Thymus (tissue), 11 donors: Measurements from ENCODE around the gene LIPJ. TPM values are rescaled to one million over a fixed set of nuclear protein-coding genes. Genes with fewer than 3 reads are reported as not detected.

Source experiments
- DNase-seq, 9 donors: peaks; one replicate each; pipeline ENCODE4 v3.0.0-alpha.2; 2013; ENCODE audit warnings: low spot score in 9 of 9, low read depth in 6 of 9, missing footprints in 1 of 9
- H3K27ac ChIP-seq, 2 donors: one replicate each; pipeline ENCODE4 v1.5.1; 2013; ENCODE audit warnings: control low read depth in 1 of 2, low read depth in 1 of 2, low read length in 1 of 2, mild to moderate bottlenecking in 1 of 2, moderate library complexity in 1 of 2
- H3K27me3 ChIP-seq, 2 donors: one replicate each; pipeline ENCODE4 v1.5.1; 2013; ENCODE audit warnings: low read length in 1 of 2; ENCODE audit not compliant: control insufficient read depth in 2 of 2, insufficient read depth in 1 of 2
- H3K36me3 ChIP-seq, 2 donors: one replicate each; pipeline ENCODE4 v1.5.1; 2013; ENCODE audit warnings: low read length in 1 of 2, mild to moderate bottlenecking in 1 of 2, moderate library complexity in 1 of 2; ENCODE audit not compliant: control insufficient read depth in 2 of 2, insufficient read depth in 2 of 2
- H3K4me1 ChIP-seq, 2 donors: one replicate each; pipeline ENCODE4 v1.5.1; 2013; ENCODE audit warnings: low read length in 2 of 2; ENCODE audit not compliant: control insufficient read depth in 2 of 2, insufficient read depth in 2 of 2
- H3K4me3 ChIP-seq, 2 donors: one replicate each; pipeline ENCODE4 v1.5.1; 2013; ENCODE audit warnings: low read length in 2 of 2, control low read depth in 1 of 2, mild to moderate bottlenecking in 1 of 2
- H3K9me3 ChIP-seq, 2 donors: one replicate each; pipeline ENCODE4 v1.5.1; 2013; ENCODE audit warnings: low read length in 1 of 2, mild to moderate bottlenecking in 1 of 2; ENCODE audit not compliant: control insufficient read depth in 2 of 2, insufficient read depth in 1 of 2
- WGBS: extraction: QIAGEN DNeasy Blood & Tissue Kit; methylation state at CpG from one replicate; pipeline ENCODE4 v1.1.7; 2013; 5-methylcytosine and 5-hydroxymethylcytosine counted together
- polyA plus RNA-seq: library from polyadenylated mRNA; stranded (reverse); fragments of 200-250 nt; gene quantifications from one replicate; pipeline ENCODE4 v1.2.3, GENCODE V29; 2013
- total RNA-seq: library from RNA; stranded (reverse); fragments of 120-200 nt; gene quantifications from one replicate; pipeline ENCODE4 v1.2.4, GENCODE V29; 2013
- donor health status: healthy.

LIPJ gene
- total and polyA plus RNA-seq, 2 donors = 0.42 to 0.66 TPM

DNA sequence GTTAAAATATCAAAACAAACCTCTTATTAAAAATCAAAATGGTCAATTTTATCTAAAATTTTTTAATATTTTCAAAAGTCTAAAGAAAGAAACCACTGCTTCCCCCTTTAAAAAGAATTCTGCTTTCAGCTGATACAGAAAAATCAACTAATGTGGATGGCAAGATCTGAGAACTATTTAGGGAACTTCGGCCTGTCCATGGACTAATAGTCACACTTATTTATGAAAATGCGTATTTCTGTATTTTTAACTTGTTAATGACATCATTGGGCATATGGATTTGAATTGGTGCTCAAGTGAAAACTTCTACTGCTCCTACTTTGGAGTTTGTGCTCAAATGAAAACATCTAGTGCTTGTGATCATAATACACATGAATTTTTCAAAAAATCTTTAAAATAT lies 35.3 kb upstream of the LIPJ start:
- no peak for DNase-seq
- 92% methylated on average over 2 of the region's 2 CpGs for WGBS
- Histone ChIP-seq H3K27me3 (no peaks in the 10 kb centered on the region), H3K9me3 (no peaks in the 10 kb centered on the region), H3K4me3 (no peak overlapping the region), H3K27ac (no peak overlapping the region), H3K4me1 (peaks cover 0 to 5% of the 10 kb centered on the region in 2 donors), H3K36me3 (no peaks in the 10 kb centered on the region)

DNA sequence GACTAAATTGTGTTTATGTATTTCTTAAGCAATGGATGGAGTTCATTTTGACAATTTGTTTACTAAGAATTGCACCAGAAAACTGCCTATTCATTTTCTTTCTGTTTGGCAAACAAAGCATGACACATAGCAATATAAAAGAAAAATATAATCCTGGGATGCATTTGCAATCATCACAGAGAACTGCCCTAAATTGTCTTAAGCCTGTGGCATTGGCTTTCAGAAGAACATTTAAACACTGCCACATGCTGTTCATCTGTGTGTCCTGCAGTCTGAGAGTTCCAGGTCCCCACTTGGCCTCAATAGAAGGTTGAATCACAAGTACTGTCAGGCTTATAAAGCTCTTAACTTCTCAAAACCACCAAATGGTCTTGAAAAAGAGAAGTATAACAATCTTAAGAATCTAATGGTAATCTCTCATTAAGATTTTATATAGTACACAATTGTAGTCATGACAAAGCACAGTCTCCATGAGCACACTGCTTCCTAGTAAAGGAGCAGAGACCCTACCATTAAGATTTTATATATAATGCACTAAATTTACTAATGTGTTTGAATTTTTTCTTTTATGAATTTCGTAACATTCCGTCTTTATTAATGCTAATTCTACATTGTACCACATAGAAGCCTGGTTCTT lies 33.3 kb upstream of the LIPJ start:
- Histone ChIP-seq H3K27me3 (no peaks in the 10 kb centered on the region), H3K4me3 (no peak overlapping the region), H3K4me1 (peaks cover 0 to 5% of the 10 kb centered on the region in 2 donors), H3K27ac (no peak overlapping the region), H3K36me3 (no peaks in the 10 kb centered on the region), H3K9me3 (no peaks in the 10 kb centered on the region)
- DNase-seq = peak in 8 of 9 donors; percentile 27 to 84 (median 58)
- 96% methylated on average over 2 of the region's 2 CpGs for whole genome bisulfite sequencing

DNA sequence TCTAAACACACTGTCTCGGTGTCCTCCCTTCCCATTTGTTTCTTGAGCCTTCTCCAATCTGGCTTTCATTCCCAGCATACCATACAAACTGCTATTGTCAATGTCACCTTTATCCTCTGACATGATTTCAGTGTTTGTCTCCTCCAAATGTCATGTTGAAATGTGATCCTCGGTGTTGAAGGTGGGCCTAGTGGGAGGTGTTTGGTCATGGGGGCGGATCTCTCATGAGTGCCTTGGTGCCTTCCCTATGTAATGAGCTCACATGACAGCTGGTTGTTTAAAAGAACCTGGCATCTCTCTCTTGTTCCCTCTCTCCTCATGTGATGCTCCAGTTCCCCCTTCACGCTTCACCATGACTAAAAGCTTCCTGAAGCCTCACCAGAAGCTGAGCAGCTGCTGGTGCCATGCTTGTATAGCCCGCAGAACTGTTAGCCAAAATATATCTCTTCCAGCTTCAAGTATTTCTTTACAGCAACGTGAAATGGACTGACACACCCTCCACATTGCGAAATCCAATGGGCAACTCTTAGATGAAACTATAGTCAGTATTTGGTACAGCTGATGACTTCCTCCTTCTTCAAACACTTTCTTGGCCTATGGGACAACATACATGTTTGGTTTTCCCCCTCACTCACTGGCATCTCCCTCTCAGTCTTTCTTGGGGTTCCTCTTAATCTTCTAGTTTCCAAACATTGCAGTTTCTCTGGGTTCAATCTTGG lies 31.2 kb upstream of the LIPJ start:
- Histone ChIP-seq H3K4me3 (no peak overlapping the region), H3K27me3 (no peaks in the 10 kb centered on the region), H3K4me1 (peaks cover 0 to 5% of the 10 kb centered on the region in 2 donors), H3K9me3 (no peaks in the 10 kb centered on the region), H3K36me3 (no peaks in the 10 kb centered on the region), H3K27ac (no peak overlapping the region)
- DNase-seq = no peak
- 97% methylated on average over 7 of the region's 7 CpGs for WGBS

DNA sequence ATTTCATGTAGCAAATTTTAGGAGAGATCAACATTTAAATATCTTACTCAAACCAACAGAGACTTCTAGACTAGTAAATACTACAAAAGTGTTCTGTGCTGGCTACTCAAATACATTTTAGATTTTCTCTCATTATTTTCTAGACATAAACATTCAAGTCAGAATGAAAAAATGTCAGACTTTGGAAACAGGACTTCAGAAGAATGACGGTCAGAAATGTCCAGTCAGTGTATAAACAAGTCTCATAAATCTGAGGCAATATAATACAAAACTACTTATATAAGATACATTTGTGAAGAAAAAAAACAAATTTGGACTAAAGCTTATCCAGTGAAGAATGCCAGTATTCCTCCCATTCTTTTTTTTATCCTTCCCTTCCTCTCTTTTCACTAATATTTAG lies 29.3 kb upstream of the LIPJ start:
- no peaks in the 10 kb centered on the region for H3K9me3 ChIP-seq
- no peak overlapping the region for H3K4me3 ChIP-seq
- no peaks in the 10 kb centered on the region for H3K36me3 ChIP-seq
- 99% methylated on average over 1 of the region's 1 CpG for WGBS
- no peak overlapping the region for H3K27ac ChIP-seq
- no peaks in the 10 kb centered on the region for H3K27me3 ChIP-seq
- peaks cover 0 to under 1% of the 10 kb centered on the region in 2 donors for H3K4me1 ChIP-seq
- no peak for DNase-seq

DNA sequence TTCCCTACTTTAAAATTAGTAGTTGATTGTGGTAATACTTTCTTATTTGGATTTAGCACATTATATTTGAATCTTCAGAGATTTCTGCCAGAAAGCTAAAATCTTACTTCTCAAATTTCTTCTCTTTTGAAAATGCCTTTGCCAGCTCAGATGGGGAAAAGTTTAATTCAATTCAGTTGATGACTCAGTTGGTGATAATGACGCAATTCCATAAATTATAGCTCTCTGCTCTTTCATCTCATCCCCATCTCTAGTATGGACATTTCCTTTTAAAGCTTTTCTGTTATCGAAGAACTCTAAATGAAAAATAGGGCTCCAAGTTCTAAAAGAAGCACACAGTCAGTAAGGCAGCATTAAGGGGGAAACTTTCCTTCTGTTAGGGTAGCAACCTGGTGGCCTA lies 28.9 kb upstream of the LIPJ start:
- Histone ChIP-seq H3K9me3 (no peaks in the 10 kb centered on the region), H3K27ac (no peak overlapping the region), H3K27me3 (no peaks in the 10 kb centered on the region), H3K4me3 (no peak overlapping the region), H3K36me3 (no peaks in the 10 kb centered on the region), H3K4me1 (no peaks in the 10 kb centered on the region)
- WGBS = 96% methylated on average over 2 of the region's 2 CpGs
- no peak for DNase-seq

DNA sequence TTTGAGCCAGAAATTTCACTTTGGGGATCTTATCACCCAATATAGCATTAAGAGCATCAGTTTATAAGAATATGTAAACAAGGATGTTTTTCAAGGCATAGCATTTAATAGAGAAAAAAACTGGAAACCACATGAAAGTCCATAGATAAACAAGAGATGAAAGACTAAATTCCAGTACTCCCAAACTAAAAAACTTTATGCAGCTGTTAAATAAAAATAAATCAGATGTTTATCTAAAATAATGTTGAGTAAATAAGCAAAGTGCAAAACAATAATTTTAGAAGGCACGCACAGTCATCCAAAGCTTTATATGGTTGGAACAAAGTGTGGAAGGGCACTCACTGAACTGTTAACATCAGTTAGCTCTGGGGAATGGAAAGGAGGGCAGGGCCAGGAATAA lies 24.4 kb upstream of the LIPJ start:
- Histone ChIP-seq H3K4me3 (no peak overlapping the region), H3K27me3 (no peaks in the 10 kb centered on the region), H3K4me1 (no peaks in the 10 kb centered on the region), H3K36me3 (no peaks in the 10 kb centered on the region), H3K27ac (no peak overlapping the region), H3K9me3 (no peaks in the 10 kb centered on the region)
- no peak for DNase-seq
- 92% methylated on average over 1 of the region's 1 CpG for WGBS

DNA sequence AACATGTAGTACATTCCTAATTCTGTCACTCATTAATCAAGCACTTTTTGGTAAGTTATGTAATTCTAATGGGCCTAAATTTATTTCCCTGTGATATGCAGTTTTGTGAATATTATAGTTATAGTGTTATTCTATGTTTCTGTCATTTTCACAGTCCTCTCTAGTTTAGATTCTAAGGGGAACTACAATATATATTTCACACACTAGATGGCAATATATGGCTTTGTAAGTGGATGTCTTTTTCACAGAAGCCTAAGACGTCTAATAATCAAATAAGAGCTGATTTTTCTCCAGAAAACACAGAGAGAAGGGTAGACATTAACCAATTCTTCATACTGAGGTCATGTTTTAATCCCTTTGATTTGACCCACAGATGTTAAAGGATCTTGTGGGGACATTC lies 21.5 kb upstream of the LIPJ start:
- WGBS = 4% methylated on average over 1 of the region's 1 CpG
- H3K27me3 ChIP-seq = no peaks in the 10 kb centered on the region
- DNase-seq = peak in 2 of 9 donors; percentile 20 to 58
- no peaks in the 10 kb centered on the region for H3K36me3 ChIP-seq
- H3K4me3 ChIP-seq = no peak overlapping the region
- no peaks in the 10 kb centered on the region for H3K9me3 ChIP-seq
- no peak overlapping the region for H3K27ac ChIP-seq
- no peaks in the 10 kb centered on the region for H3K4me1 ChIP-seq

DNA sequence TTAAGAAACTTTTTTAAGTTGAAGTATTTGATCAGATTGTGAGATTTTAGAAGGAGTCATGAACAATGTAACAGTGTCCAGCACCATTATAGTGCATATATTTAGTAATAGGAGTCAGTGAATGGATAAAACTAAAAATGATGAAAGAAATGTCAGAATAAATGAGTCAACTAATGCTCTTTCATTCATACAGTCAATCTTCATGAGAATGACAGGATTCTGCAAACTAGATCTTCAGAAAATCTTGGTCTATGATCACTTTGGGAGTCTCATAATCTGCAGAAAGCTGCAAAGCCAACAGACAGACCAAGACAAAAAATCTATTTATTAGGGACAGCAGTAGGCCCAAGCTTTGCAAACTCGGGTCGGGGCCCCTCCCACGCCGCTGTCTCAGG lies 4.2 kb upstream of the LIPJ start:
- H3K27me3 ChIP-seq = no peaks in the 10 kb centered on the region
- peak overlapping the region; percentile 85 to 87 for H3K27ac ChIP-seq
- no peaks in the 10 kb centered on the region for H3K9me3 ChIP-seq
- peaks cover 0 to 5% of the 10 kb centered on the region in 2 donors for H3K4me1 ChIP-seq
- no peaks in the 10 kb centered on the region for H3K36me3 ChIP-seq
- no peak for DNase-seq
- peak overlapping the region; percentile 78 to 90 for H3K4me3 ChIP-seq
- 8% methylated on average over 4 of the region's 4 CpGs for WGBS

DNA sequence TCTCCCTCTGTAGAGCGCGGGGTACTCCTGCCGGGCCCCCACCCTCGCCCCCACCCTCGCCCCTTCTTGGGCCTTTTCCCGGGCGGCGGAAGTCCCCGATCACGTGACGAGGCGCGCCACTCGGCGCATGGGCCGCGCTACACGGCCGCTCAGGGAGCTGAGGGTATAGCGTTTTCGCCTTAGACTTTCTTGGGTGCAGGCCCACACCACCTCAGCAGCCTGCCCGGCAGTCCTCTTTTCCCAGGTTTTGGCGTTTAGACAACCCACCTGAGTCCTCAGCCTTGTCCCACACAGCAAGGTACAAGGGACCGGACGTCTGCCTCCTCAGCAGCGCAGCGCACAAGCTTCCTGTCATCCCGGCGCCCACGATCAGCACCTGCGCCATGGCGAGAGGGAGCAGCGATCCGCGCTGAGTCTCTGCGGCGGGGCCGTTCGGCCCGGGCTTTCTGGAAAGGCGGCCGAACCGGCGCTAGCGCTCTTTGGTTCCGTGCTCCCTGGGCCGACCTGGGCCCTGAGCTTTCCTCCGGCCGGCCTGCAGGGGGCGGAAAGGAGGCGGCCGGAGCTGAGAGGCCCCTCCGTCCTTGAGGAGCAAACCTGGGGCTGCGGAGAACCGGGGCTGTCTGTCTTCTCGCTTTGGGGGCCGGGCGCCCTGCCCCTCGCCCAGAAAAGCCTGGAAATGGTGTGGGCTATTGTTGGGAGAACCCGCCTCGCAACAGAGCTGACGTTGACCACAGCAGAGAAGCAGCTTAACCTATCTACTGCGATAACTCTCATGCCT lies 3.6 kb upstream of the LIPJ start, which contains the start of gene RNLS:
Gene RNLS, minus strand, starts transcription at position 513 of the 778 bp plus-strand sequence.
- DNase-seq = peak; percentile 51 to 88 (median 71)
- Histone ChIP-seq H3K4me3 (peak within 1 kb of the TSS; percentile 78 to 90), H3K36me3 (no peaks in the 10 kb centered on the region), H3K4me1 (peaks cover 0 to 5% of the 10 kb centered on the region in 2 donors), H3K27ac (peak within 1 kb of the TSS; percentile 85 to 87), H3K9me3 (no peaks in the 10 kb centered on the region), H3K27me3 (no peaks in the 10 kb centered on the region)
- WGBS = 2% methylated on average over 63 of the region's 63 CpGs
